ENCODE measurements around the gene CDC14B.

- TF ChIP-seq POLR2AphosphoS5 (IDR thresholded peaks at IDR 0.05) (no peak), CTCF (IDR thresholded peaks at IDR 0.05) (no peak), POLR2A (IDR thresholded peaks at IDR 0.05) (no peak)
Observed at GRCh38 chr9:96621618-96622017, 2.0 kb upstream of the CDC14B start.

Measured in upper lobe of left lung (tissue), 4 donors.